ENCODE results near the gene ERC2.

DNA sequence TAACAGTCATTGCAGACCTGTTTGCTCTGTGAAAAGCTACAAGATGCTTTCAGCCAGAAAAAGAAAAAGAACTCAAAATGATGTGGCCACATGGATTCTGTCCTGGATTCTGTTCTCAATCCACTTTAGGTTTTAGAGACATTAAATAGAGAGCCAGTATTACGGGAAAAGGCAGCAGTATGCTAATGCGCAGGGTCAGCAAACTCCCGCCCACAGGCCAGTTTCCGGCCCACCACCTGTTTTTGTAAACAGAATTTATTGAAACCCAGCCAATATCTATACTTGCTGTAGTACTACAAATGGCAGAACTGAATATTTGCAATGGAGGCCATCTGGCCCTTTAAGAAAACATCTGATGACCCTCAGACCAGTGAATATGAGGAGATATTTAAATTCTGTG is 416.1 kb downstream of the ERC2 start:
- TF ChIP-seq MYC (IDR thresholded peaks at IDR 0.05; ENCODE audit: low read depth, low read length): no peak
- TF ChIP-seq, protein P1, sequence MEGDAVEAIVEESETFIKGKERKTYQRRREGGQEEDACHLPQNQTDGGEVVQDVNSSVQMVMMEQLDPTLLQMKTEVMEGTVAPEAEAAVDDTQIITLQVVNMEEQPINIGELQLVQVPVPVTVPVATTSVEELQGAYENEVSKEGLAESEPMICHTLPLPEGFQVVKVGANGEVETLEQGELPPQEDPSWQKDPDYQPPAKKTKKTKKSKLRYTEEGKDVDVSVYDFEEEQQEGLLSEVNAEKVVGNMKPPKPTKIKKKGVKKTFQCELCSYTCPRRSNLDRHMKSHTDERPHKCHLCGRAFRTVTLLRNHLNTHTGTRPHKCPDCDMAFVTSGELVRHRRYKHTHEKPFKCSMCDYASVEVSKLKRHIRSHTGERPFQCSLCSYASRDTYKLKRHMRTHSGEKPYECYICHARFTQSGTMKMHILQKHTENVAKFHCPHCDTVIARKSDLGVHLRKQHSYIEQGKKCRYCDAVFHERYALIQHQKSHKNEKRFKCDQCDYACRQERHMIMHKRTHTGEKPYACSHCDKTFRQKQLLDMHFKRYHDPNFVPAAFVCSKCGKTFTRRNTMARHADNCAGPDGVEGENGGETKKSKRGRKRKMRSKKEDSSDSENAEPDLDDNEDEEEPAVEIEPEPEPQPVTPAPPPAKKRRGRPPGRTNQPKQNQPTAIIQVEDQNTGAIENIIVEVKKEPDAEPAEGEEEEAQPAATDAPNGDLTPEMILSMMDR (IDR thresholded peaks at IDR 0.05; ENCODE audit: low read depth, low read length): no peak
- no peak for TF ChIP-seq POLR2A (IDR thresholded peaks at IDR 0.05; ENCODE audit: extremely low read depth, insufficient read length)

Measured in NB4 (cell line).